ENCODE data around the gene FAM240A.

The FAM240A gene

GRCh38 chr3:46640927-46641326 lies 28.6 kb downstream of the FAM240A start:
- no peak for DNase-seq (ENCODE audit: low read depth)
- no peak for TF ChIP-seq CTCF (IDR thresholded peaks at IDR 0.05; ENCODE audit: insufficient read depth, low read depth, low read length, missing control alignments)
- H3K4me3 ChIP-seq (ENCODE audit: low read depth, low read length), result no peak overlapping the region

GRCh38 chr3:46642971-46643370 lies 30.6 kb downstream of the FAM240A start:
- H3K4me3 ChIP-seq (ENCODE audit: low read depth, low read length), result no peak overlapping the region
- TF ChIP-seq CTCF (IDR thresholded peaks at IDR 0.05; ENCODE audit: insufficient read depth, low read depth, low read length, missing control alignments), result no peak
- DNase-seq (ENCODE audit: low read depth), result no peak

GRCh38 chr3:46643701-46644100 lies 31.4 kb downstream of the FAM240A start:
- TF ChIP-seq CTCF (IDR thresholded peaks at IDR 0.05; ENCODE audit: insufficient read depth, low read depth, low read length, missing control alignments), result no peak
- no peak overlapping the region for H3K4me3 ChIP-seq (ENCODE audit: low read depth, low read length)
- no peak for DNase-seq (ENCODE audit: low read depth)

GRCh38 chr3:46646700-46647099 lies 34.4 kb downstream of the FAM240A start:
- TF ChIP-seq CTCF (IDR thresholded peaks at IDR 0.05; ENCODE audit: insufficient read depth, low read depth, low read length, missing control alignments), result no peak
- DNase-seq (ENCODE audit: low read depth), result no peak
- H3K4me3 ChIP-seq (ENCODE audit: low read depth, low read length), result no peak overlapping the region

- no peak for DNase-seq (ENCODE audit: low read depth)
- no peak overlapping the region for H3K4me3 ChIP-seq (ENCODE audit: low read depth, low read length)
- TF ChIP-seq CTCF (IDR thresholded peaks at IDR 0.05; ENCODE audit: insufficient read depth, low read depth, low read length, missing control alignments), result no peak
Measured at GRCh38 chr3:46648096-46648495, 35.8 kb downstream of the FAM240A start.

GRCh38 chr3:46649436-46649835 lies 37.1 kb downstream of the FAM240A start:
- DNase-seq (ENCODE audit: low read depth), result no peak
- TF ChIP-seq CTCF (IDR thresholded peaks at IDR 0.05; ENCODE audit: insufficient read depth, low read depth, low read length, missing control alignments), result no peak
- H3K4me3 ChIP-seq (ENCODE audit: low read depth, low read length), result no peak overlapping the region

GRCh38 chr3:46651084-46651483 lies 38.8 kb downstream of the FAM240A start:
- no peak for DNase-seq (ENCODE audit: low read depth)
- TF ChIP-seq CTCF (IDR thresholded peaks at IDR 0.05; ENCODE audit: insufficient read depth, low read depth, low read length, missing control alignments), result no peak

More at GRCh38 chr3:46651084-46651483, 38.8 kb downstream of the FAM240A start:
- no peak overlapping the region for H3K4me3 ChIP-seq (ENCODE audit: low read depth, low read length)
